Adrenal gland (tissue), 5 donors: ENCODE data around the gene CENPB.

Source experiments
- CTCF ChIP-seq, 6 experiments: fragments of 450-650 bp in 4 of 6; fragments of 200-600 bp in 2 of 6; sonication (generic) in 1 of 6; IDR thresholded peaks; 1 replicate in 5 of 6; 2 replicates in 1 of 6; pipeline versions ENCODE4 v1.5.1 to v1.8.0; 2016 to 2021; ENCODE audit warnings: antibody characterized with exemption in 6 of 6, mild to moderate bottlenecking in 2 of 6, moderate library complexity in 1 of 6
- POLR2A ChIP-seq, 2 donors: fragments of 450-650 bp; IDR thresholded peaks; one replicate each; pipeline ENCODE4 v1.6.1; 2017; ENCODE audit warnings: antibody characterized with exemption in 2 of 2, mild to moderate bottlenecking in 2 of 2, moderate library complexity in 1 of 2
- donor health status: DM: no; HTN: no; CAD: no.

GRCh38 chr20:3749689-3750531 lies 36.6 kb downstream of the CENPB start:
- peak; percentile 47 to 73 (median 50) for TF ChIP-seq CTCF (IDR thresholded peaks at IDR 0.05)
- no peak for TF ChIP-seq POLR2A (IDR thresholded peaks at IDR 0.05)
